Hypothalamus (tissue), 51 donors: Measurements from ENCODE around the gene MACF1.
A peak's percentile ranks its signal among the peaks of the same experiment; 100 is the strongest.
"Not testable (repeated sequence)": the region's sequence is repeated elsewhere in the genome, so short reads cannot be mapped to it uniquely, and the experiment has no call there.

Experiments used
- DNase-seq, 51 donors: peaks; one replicate each; lab custom pipeline; 2025; lab: John Stamatoyannopoulos, UW

The MACF1 gene

GRCh38 chr1:39178541-39179431 lies 25.7 kb upstream of the MACF1 start:
- DNase-seq: no peak

GRCh38 chr1:39181311-39181710 lies 23.2 kb upstream of the MACF1 start:
- no peak for DNase-seq

DNA sequence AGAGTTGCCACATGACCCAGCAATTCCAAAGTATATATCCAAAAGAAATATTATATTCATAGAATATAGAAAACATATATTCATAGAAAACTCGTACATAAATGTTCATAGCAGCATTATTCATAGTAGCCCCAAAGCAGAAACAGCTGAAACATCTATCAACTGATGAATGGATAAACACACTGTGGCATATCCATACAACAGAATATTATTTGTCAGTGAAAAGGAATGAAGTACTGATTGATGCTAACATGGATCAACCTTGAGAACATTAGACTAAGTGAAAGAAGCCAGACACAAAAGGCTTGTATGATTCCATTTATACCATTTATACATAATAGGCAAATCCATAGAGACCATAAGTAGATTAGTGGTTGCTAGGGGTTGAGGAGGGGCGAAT lies 21.7 kb upstream of the MACF1 start:
- no peak for DNase-seq

DNA sequence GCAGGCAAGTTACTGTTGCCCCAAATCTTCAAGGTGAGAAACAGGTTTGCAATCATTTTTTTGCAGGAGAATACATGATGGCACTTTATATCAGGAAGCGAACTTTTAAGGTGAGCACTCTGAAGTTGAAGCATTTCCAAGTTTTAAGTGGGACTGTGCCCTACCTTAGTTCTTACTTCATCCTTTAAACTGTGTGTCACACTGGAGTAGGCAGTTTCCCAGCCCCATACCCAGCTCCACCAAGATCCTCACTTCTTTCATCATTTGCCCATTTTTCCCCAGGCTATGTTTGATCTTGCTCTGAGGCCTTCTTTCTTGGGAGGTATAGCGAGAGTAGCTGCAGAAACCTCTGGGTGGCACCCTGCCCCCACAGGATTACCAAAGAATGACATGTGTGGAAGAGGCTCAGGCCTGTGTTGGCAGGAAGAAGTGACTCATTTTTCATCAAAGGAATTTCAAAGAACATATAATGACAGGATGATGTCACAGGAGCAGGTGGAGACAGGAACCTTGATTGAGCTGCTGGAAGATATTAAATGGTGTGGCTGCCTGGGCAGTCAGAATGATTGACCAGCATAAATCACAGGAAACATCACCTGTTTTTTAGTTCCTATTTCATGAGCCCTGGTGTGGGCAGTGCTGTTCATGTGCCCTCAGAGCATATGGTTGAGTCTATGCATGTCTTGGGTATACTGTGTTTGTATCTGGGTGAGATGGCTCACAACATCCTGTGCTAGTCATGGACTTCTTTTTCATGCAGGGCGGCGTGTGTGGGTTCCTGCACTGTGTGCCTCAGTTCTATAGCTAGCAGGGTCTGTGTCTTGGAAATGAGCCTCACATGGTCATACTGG lies 20.8 kb upstream of the MACF1 start:
- peak in 5 of 51 donors; percentile 14 to 70 (median 31) for DNase-seq

DNA sequence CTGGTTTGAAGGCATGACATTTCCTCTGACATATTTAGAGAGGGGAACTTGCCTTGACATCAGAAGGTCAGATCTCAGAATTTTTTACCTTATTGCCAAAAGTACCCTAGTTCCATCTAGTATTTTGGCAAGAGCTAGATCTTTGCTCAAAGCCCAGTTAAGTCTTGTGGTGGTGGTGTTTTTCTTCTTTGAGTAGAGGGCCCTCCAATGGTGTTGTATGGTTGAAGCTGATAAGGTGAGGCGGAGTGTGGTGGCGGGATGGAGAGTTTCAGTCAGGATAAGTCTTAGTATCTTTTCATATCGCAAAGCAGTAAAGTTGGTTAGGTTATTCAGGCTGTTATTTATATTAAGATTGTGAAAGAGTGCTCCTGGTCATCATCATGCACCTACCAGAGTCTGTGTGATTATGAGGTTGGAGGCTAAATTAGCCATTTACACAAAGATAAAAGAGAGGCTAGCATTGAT lies 20.1 kb upstream of the MACF1 start:
- DNase-seq: no peak

DNA sequence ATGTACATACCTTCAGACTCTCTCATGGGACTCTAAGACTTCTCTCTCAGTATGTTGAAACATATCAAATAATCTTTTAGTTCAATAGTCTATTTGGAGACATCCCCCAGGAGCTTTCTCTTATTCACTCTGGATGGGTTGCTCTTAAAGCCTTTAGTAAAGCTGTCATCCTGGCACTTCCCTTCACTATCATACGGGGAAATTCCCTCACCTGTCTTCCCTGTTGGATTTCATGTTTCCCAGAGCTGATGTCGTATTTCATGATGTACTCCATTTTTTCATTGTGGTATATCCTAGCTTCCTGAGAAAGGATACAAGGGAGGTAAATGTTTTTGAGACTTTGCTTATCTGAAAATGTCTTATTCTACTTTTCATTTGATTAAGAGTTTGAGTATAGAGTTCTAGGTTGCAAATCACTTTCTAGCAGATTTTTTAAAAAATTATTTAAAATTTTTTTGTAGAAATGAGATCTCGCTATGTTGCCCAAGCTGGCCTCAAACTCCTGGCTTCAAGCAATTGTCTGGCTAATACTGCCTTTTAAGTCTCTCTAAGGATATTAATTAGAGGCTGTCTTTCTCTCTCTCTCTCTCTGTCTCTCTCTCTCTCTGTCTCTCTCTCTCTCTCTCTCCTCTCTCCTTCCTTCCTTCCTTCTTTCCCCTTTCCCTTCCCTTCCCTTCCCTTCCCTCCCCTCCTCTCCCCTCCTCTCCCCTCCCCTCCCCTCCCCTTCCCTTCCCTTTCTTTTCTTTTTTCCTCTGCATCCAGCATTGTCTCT lies 17.0 kb upstream of the MACF1 start:
- DNase-seq: no peak

DNA sequence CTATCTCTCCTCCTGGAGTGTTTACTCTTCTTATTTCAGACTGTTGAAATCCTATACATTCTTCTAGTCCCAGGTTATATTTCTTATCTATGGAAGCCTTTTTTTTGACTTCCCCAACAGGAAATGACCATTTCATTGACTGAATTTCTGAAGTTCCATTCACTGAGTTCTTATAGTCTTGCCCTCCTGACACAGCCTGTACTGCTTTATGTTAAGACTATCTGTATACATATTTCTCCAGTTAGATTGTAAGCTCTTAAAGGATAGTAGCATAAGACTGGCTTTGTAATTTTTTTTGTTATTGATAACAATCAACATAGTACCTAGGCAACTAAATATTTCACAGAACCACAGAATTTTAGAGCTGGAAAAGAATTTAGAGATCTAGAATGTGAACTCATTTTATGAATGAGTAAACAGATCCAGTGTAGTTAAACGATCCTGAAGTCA lies 14.9 kb upstream of the MACF1 start:
- DNase-seq: no peak

GRCh38 chr1:39190096-39190495 lies 14.4 kb upstream of the MACF1 start:
- DNase-seq: no peak

DNA sequence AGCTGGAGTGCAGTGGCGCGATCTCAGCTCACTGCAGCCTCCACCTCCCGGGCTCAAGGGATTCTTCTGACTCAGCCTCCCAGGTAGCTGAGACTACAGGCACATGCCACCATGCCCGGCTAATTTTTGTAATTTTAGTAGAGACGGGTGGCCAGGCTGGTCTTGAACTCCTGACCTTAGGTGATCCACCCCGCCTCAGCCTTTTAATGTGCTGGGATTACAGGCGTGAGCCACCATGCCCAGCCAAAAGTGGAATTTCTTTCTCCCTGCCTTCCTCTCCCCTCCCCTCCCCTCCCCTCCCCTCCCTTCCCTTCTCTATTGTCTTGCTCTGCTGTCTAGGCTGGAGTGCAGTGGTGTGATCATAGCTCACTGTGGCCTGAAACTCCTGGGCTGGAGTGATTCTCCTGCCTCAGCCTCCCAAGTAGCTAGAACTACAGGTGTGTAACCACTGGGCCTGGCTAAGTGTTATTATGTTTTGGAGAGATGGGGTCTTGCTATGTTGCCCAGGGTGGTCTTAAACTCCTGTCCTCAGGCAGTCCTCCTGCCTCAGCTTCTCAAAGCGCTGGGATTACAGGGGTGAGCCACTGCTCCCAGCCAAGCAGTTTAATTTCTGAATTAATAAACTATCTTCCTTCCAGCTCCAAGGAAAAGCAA lies 10.0 kb upstream of the MACF1 start:
- no peak for DNase-seq

- DNase-seq: no peak
Observed at GRCh38 chr1:39195166-39196111, 9.1 kb upstream of the MACF1 start.

- peak in 1 of 51 donors; percentile 10 for DNase-seq
Observed at GRCh38 chr1:39196244-39197215, 8.0 kb upstream of the MACF1 start.

DNA sequence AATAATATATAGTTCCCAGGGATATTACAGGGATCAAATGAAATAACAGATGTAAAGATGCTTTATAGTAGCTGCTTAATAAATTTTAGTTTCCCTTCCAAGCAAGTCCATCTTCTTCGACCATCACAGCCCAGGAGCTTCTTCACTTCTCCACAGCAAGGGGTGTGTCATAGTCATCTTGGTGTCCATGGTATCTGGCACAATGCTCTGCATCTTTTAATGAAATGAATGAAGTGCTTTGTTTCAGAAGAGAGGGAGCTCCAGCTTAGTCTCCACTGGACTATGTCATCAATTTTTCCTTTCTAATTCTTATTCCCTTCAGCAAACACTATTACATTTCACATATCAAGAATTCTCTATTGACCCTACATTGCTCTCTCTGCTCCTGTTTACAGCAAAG lies 4.9 kb upstream of the MACF1 start:
- peak in 1 of 51 donors; percentile 56 for DNase-seq

DNA sequence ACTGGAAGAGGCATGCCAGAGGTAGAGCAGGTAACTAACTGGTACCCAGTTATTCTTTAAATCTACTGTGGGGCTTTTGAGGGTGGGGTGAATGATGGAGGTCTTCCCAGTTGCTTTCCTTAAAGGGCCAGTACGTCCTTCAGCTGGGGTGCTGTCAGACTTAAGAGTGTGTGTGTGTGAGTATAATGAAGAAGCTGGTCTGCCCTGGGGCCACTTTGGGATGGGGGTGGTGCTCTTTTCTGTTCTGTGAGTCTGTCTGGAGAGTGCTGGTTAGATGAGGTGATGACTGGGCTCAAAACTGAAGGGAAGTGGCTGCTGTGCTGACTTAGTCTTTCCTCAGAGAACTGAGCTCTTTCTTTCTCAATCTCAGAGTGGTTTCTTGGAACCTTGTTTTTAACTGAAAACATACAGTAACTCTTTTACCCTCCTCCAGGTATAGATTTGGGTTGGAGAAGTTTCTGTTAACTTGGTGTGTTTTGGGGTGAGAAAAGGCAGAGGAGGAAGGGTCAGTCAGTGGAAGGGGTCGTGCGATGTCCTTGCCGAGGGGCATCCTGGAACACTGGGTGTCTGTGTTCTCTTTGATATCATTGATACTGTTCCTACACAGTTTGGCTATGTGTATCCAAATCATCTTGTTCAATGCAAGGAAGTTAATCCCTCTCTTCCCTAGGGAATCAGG lies 746 bp downstream of the MACF1 start:
- DNase-seq: peak in 11 of 51 donors; percentile 12 to 66 (median 25)

- peak in 1 of 51 donors; percentile 32 for DNase-seq
Observed at GRCh38 chr1:39205781-39206464, 1.4 kb downstream of the MACF1 start.

- DNase-seq: not testable (repeated sequence)
Observed at GRCh38 chr1:39208360-39208759, 3.9 kb downstream of the MACF1 start.

DNA sequence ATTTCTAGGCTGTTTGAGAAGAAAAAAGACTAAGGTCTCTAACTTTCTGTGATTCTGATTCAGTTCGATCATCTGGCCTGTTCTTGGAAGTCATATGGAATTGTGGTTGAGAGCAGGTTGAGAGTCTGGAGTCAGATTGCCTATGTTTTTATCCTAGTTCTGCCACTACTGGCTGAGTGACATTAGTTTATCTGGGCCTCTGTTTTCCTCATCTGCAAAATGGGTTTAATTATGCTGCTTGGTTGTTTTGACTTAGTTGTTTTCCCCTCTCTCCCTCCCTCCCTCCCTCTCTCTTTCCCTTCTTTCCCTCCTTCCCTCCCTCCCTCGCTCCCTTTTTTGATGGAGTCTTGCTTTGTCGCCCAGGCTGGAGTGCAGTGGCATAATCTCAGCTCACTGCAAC lies 6.2 kb downstream of the MACF1 start:
- DNase-seq: no peak

GRCh38 chr1:39212499-39212898 lies 8.0 kb downstream of the MACF1 start:
- DNase-seq: no peak
